Astrocyte (in vitro differentiated cells and primary cell): ENCODE measurements around the gene IMPDH1. TPM values are rescaled to one million over a fixed set of nuclear protein-coding genes. Genes with fewer than 3 reads are reported as not detected.

ENCODE experiments used
- DNase-seq: peaks from one replicate; pipeline ENCODE4 v3.0.0-alpha.2; 2010; ENCODE audit warnings: low read depth
- FAIRE-seq: peaks from 2 replicates; lab custom pipeline; 2011; peaks lifted over from hg19 to GRCh38; lab: Jason Lieb, UNC
- H2AFZ ChIP-seq: 2 replicates; pipeline ENCODE4 v1.6.0; 2012; ENCODE audit warnings: low read depth, low read length, inconsistent platforms
- H3K27ac ChIP-seq: 2 replicates; pipeline ENCODE4 v1.5.1; 2011; ENCODE audit warnings: low read depth, low read length, inconsistent platforms
- H3K27me3 ChIP-seq: 2 replicates; pipeline ENCODE4 v1.6.0; 2011; ENCODE audit warnings: low read length, inconsistent platforms; ENCODE audit not compliant: insufficient read depth
- H3K36me3 ChIP-seq: 2 replicates; pipeline ENCODE4 v1.5.1; 2011; ENCODE audit warnings: low read length, inconsistent platforms; ENCODE audit not compliant: insufficient read depth
- H3K4me1 ChIP-seq: 2 replicates; pipeline ENCODE4 v1.5.1; 2011; ENCODE audit warnings: low read length, inconsistent platforms; ENCODE audit not compliant: insufficient read depth
- H3K4me2 ChIP-seq: 2 replicates; pipeline ENCODE4 v1.6.0; 2012; ENCODE audit warnings: low read length, inconsistent platforms
- H3K4me3 ChIP-seq: 2 replicates; pipeline ENCODE4 v1.5.1; 2011; ENCODE audit warnings: low read depth, mild to moderate bottlenecking, low read length, inconsistent platforms; ENCODE audit not compliant: insufficient read depth
- H3K79me2 ChIP-seq: 2 replicates; pipeline ENCODE4 v1.6.0; 2012; ENCODE audit warnings: mild to moderate bottlenecking, low read length, inconsistent platforms; ENCODE audit not compliant: insufficient read depth
- H3K9ac ChIP-seq: 2 replicates; pipeline ENCODE4 v1.6.0; 2012; ENCODE audit warnings: mild to moderate bottlenecking, low read length, inconsistent platforms
- H3K9me3 ChIP-seq: 2 replicates; pipeline ENCODE4 v1.5.1; 2012; ENCODE audit warnings: low read depth, mild to moderate bottlenecking, low read length, inconsistent platforms; ENCODE audit not compliant: insufficient read depth
- H4K20me1 ChIP-seq: 2 replicates; pipeline ENCODE4 v1.6.0; 2012; ENCODE audit warnings: low read length, inconsistent platforms; ENCODE audit not compliant: insufficient read depth
- H3K27ac Mint-ChIP-seq: one replicate; pipeline ENCODE4 v1.8.0; 2021; ENCODE audit warnings: mild to moderate bottlenecking, mixed read lengths; ENCODE audit not compliant: unreplicated experiment
- H3K27me3 Mint-ChIP-seq: one replicate; pipeline ENCODE4 v1.8.0; 2021; ENCODE audit warnings: low read depth, mixed read lengths; ENCODE audit not compliant: unreplicated experiment
- H3K36me3 Mint-ChIP-seq: one replicate; pipeline ENCODE4 v1.8.0; 2021; ENCODE audit warnings: low read depth, mixed read lengths; ENCODE audit not compliant: unreplicated experiment
- H3K4me1 Mint-ChIP-seq: one replicate; pipeline ENCODE4 v1.8.0; 2021; ENCODE audit warnings: low read depth, mixed read lengths; ENCODE audit not compliant: unreplicated experiment
- H3K4me3 Mint-ChIP-seq: one replicate; pipeline ENCODE4 v1.8.0; 2021; ENCODE audit warnings: mild to moderate bottlenecking, moderate library complexity, mixed read lengths; ENCODE audit not compliant: unreplicated experiment
- H3K9me3 Mint-ChIP-seq: one replicate; pipeline ENCODE4 v1.8.0; 2021; ENCODE audit warnings: mild to moderate bottlenecking, mixed read lengths; ENCODE audit not compliant: unreplicated experiment
- CTCF ChIP-seq: IDR thresholded peaks from 2 replicates; pipeline ENCODE4 v1.5.1; 2011; ENCODE audit warnings: low read depth, mild to moderate bottlenecking, inconsistent platforms, low read length, moderate library complexity; ENCODE audit not compliant: insufficient read depth
- EZH2 ChIP-seq: IDR thresholded peaks from 2 replicates; pipeline ENCODE4 v1.6.1; 2012; ENCODE audit warnings: mild to moderate bottlenecking, low read length, inconsistent platforms; ENCODE audit not compliant: insufficient read depth
- total RNA-seq: library from RNA; stranded (reverse); gene quantifications from 2 replicates; pipeline ENCODE4 v1.2.1, GENCODE V29; 2021

IMPDH1 gene
- total RNA-seq, 1 donor from 2014 or later = 43.9 TPM

GRCh38 chr7:128405471-128406313 lies 4.1 kb downstream of the IMPDH1 start:
- peak overlapping the region; percentile 89 for H3K4me2 ChIP-seq
- H3K4me3 ChIP-seq = peak overlapping the region; percentile 73
- peaks cover 61% of the 10 kb centered on the region for H4K20me1 ChIP-seq
- H3K36me3 Mint-ChIP-seq = peaks cover 3% of the 10 kb centered on the region
- no peaks in the 10 kb centered on the region for H3K9me3 ChIP-seq
- peaks cover 7% of the 10 kb centered on the region for H3K4me1 Mint-ChIP-seq
- peaks cover 29% of the 10 kb centered on the region for H3K4me1 ChIP-seq
- H3K36me3 ChIP-seq = peaks cover 5% of the 10 kb centered on the region
- FAIRE-seq (no peak), DNase-seq (no peak)
- peak overlapping the region; percentile 81 for H3K9ac ChIP-seq
- no peaks in the 10 kb centered on the region for H3K9me3 Mint-ChIP-seq
- H3K27me3 Mint-ChIP-seq = peaks cover 42% of the 10 kb centered on the region
- H3K27ac ChIP-seq = peak overlapping the region; percentile 33
- TF ChIP-seq EZH2 = no peak
- no peak for TF ChIP-seq CTCF
- no peaks in the 10 kb centered on the region for H3K27me3 ChIP-seq
- peak overlapping the region; percentile 84 for H3K4me3 Mint-ChIP-seq
- peak overlapping the region; percentile 34 for H3K27ac Mint-ChIP-seq
- peaks cover 27% of the 10 kb centered on the region for H3K79me2 ChIP-seq
- H2AFZ ChIP-seq = peak overlapping the region; percentile 88

- FAIRE-seq (no peak), DNase-seq (no peak)
Measured at GRCh38 chr7:128404886-128405470, 4.8 kb downstream of the IMPDH1 start.

More at GRCh38 chr7:128404886-128405470, 4.8 kb downstream of the IMPDH1 start:
- Mint-ChIP-seq H3K9me3 (no peaks in the 10 kb centered on the region), H3K4me1 (peaks cover 7% of the 10 kb centered on the region), H3K27ac (peak overlapping the region; percentile 34), H3K36me3 (peaks cover 3% of the 10 kb centered on the region), H3K4me3 (peak overlapping the region; percentile 84), H3K27me3 (peaks cover 39% of the 10 kb centered on the region)
- peaks cover 5% of the 10 kb centered on the region for H3K36me3 ChIP-seq
- peak overlapping the region; percentile 33 for H3K27ac ChIP-seq
- peak overlapping the region; percentile 81 for H3K9ac ChIP-seq
- H3K4me3 ChIP-seq = peak overlapping the region; percentile 73
- peaks cover 27% of the 10 kb centered on the region for H3K79me2 ChIP-seq
- H2AFZ ChIP-seq = peak overlapping the region; percentile 88
- peak overlapping the region; percentile 89 for H3K4me2 ChIP-seq
- TF ChIP-seq EZH2 (no peak), CTCF (no peak)
- peaks cover 61% of the 10 kb centered on the region for H4K20me1 ChIP-seq
- no peaks in the 10 kb centered on the region for H3K9me3 ChIP-seq
- peaks cover 25% of the 10 kb centered on the region for H3K4me1 ChIP-seq
- no peaks in the 10 kb centered on the region for H3K27me3 ChIP-seq
